GM18867 (cell line): Measurements from ENCODE around the gene SOX6.

ENCODE experiments used
- ATAC-seq: cut with Tn5 transposase; IDR thresholded peaks from one replicate; pipeline ENCODE4 v1.9.1; 2021; ENCODE audit warnings: mild to moderate bottlenecking, moderate library complexity; ENCODE audit not compliant: unreplicated experiment

The SOX6 gene

DNA sequence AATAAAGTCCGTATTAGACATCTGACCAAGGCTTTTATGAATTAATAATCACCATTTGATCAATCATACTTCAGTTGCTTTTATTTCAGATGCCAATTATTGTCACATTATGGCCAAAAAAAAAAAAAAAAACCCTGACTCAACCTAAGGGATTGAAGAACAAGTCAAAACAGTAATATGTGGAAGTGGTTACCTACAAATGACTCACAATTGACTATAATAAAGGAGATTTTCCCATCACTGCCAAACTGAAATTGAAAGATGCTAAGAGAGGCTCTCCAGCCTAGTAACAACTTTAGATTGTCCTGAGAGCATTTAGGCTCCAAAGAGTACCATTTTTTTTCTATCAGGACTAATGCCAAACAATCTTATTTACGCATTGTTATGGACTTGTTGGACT, 35.2 kb downstream of the SOX6 start:
- ATAC-seq: no peak

DNA sequence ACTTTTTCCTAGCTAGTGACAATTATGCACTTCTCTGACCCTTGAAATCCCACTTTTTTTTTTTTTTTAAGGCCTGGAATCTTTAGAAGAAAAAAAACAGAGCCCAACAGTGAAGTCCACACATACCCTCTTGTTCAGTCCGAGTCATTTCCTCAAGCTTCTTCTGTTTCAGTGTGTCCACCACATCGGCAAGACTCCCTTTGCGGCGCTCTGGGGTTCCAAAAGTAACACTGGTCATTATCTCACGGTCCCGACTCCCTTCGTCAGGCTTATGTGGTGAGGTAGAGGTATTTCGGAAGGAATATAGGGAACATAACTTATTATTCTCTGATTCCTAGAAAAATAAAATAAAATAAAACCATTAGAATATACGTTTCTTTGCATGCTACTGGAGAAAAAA, 38.0 kb downstream of the SOX6 start:
- no peak for ATAC-seq

DNA sequence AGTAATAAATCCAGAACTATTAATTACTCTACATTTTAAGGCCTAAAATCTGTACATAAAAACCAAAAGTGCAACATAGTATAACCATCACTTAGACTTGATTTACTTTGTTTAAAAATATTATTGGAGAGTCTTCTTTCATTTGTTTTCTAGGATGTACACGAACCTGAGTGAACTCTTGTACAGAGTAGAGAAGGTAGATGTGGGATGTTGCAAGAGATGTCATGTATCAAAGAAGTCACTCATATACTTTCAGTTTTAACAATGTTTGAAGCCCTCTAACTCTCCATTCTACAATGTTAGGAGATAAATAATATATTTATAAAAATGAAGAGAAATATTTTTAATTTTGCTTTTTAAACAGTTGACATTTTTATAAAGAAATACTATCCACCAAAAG, 38.6 kb downstream of the SOX6 start:
- no peak for ATAC-seq

DNA sequence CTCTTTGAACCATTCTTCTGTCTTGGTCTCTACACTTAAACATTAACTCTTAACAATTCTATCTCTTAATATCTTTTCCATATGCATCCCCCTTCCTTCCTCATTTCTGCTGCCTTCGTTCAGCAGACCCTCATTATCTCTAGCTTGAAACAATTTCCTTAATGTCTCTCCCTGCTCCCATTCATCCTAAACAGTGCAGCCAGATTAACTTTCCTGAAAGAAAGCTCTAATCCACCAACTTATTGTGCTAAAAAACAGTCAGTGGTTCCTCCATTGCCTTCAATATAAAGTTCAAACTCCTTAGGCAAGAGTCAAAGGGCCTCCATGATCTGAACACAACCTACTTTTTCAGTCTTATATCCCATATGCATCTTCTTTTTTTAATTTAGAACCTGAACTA, 42.5 kb downstream of the SOX6 start:
- no peak for ATAC-seq

DNA sequence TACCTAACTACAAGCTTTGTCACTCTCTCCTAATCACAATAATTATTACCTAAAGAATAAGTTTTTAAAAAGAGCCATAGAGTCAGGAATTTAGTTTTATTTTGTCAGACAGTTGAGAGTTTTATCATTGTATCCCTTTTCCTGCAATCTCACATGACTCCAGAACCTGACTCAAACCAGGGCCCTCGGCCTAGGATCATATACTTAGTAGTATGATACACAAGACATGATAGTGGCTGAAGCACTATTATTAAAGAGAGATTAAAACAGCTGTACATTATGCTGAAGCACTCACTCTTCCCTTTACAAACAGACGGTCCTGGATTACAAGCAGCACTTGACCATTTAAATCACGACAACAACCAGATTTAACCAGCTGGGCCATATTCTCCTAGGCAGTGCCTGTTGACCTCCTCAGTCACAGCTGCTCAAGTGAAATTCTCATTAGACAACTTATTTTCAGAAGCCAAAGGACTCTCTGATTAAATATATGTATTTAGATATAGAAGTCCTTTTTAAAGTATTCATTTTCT, 44.0 kb downstream of the SOX6 start:
- no peak for ATAC-seq

DNA sequence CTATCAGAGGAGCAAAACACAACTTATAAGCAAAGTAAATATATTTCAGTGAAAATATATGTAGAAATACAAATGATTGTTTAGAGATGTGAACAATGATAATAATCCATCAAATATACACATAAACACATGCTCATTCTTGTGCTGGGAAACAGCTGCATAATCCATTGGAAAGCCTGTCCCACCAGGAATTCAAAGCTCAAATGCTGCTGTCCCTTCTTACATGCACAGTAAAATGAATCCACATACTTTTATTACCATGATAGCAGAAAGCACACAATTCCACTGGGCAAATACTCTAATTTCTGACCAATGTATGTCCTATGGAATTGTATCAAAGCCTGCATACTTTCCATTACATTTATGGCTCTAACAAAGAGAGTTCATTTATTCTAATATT, 44.5 kb downstream of the SOX6 start:
- no peak for ATAC-seq

DNA sequence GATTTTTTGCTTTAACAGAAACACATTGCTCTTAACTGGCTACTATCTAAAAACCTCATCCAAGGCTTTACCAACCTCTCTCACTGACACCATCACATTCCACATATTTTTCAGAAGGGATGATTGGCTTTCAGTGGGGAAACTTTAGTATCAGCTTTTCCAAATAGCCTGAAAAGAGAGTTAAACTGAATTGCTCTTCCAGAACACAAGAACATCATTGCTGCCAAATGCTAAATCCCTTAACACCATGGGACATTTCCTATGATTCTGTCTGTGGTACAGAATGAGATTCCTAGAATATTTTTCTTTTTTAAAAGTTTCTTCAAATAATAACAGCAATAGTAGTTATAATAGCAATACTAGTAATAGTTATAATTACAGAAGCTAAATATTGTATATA, 45.4 kb downstream of the SOX6 start:
- ATAC-seq: no peak

DNA sequence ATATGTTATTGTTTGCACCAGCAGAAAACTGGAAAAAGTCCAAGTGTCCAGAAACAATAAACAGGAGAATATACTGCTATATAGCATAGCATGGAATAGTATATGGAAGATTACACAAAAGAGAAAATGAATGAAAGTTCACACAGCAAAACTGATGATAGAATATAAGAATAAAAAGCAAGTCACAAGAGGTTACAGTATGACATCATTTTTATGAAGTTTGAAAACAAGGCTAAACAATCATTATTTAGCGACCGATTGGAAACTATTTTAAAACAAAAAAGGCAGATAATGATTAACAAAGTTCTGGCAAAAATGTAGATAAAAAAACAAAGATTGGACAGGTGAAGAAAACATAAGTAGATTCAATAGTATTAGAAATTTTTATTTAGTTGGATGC, 47.1 kb downstream of the SOX6 start:
- no peak for ATAC-seq

DNA sequence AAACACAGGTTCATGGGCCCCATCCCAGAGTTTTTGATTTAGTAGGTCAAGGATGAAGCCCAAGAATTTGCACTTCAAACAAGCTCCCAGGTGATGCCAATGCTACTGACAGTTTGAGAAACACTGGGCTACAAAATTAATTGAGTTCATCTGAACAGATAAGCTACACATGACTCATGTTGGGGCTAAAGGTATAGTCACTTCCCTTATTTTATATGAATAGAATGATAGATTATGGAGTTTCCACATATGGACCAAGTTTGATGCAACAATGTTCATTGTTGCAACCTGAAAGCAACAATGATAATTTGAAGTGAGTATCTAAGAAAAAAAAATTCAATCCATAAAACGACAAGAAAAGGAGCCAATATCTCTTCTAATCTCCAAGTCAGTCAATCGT, 54.9 kb downstream of the SOX6 start:
- ATAC-seq: no peak

DNA sequence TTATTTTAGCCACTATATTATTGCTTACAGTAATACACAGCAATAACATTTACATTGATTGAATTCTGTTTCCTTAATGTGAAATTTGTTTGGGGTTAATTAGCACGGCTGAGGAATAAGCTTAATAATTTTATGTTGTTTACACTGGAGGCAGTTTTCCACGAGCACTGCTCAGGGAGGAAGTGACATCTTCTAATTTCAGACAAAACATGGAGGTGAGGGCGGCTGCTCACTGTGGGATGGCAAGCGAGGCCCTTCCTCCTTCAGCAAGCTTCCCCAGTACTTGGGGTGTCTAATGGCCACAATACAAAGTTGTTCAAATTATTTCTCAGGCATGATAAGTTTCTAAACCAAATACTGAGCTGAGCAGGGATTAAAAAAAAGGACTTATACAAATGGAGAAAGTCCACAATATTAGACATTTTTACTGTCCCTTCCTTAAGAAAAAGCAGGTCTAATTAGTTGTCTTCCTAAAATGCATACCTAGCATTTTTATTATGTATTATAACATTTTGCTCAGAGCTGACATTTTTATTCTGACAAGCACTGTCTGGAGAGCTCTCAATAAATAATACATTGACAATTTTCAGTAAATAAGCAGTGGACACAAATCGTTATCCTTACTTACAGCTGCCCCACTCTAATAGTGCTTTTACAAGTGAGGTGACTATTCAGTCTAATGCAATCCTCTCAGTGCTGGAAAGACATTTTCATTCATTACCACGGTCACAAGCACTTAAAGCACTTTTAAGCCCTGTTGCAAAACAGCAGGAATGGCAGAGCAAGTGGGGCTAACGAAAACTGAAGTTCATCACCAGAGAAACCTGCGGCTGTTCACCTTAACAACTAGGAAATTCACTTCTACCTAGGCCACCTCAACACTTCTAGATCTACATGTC, 56.2 kb downstream of the SOX6 start:
- ATAC-seq: no peak

DNA sequence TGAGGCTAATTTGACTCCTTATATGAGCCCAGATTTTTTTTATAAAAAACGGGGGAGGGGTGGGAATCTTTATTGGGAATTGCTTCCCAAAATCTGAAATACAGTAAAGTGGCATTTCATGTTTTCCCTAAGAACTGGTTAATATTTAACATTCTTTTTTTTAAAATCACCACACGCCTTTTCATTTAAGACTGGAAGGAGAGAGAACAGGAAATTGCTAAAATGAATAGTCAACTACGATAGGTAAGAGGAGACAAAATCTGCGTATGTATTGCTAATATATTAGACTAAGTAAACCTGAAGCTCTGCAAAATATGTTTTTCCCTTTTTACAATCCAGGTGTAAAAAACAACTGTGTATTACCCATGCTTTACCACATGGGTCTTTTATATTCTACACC, 57.0 kb downstream of the SOX6 start:
- no peak for ATAC-seq

DNA sequence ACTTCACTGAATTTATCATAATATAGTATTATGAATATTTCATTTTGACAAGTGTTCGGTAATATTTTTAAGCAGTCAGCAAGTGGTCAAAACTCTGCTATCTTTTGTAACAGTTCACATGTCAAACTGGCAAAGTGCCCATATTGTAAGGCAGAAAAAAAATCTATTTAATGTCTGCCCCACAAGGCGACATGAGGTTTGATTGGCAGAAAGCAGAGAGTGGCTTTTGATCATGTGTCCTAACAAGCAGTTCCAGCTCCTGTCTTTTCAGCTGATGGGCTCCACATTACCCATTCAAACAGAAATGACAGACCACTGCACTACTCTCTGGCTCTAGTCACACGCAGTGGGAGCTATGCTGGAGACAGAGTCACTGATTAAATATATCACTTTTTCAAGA, 59.0 kb downstream of the SOX6 start:
- ATAC-seq: no peak

DNA sequence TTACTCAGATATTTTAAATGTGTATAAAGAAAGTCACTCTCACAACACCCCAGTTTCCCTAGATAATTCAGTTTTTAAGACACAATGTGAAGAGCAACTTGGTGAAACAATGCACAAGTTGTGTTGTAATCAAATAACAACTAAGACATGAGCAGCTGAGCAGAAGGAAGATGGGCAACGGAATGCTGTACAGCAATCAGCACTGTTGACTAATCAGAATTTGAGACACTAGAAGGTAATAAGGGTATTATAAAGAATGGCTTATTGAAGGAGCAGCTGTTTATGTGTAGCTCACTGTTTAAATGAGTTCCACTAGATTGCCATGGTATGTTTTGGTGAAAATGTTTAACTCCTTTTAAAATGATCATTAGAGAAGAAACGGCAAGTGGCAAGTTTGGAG, 60.1 kb downstream of the SOX6 start:
- no peak for ATAC-seq

DNA sequence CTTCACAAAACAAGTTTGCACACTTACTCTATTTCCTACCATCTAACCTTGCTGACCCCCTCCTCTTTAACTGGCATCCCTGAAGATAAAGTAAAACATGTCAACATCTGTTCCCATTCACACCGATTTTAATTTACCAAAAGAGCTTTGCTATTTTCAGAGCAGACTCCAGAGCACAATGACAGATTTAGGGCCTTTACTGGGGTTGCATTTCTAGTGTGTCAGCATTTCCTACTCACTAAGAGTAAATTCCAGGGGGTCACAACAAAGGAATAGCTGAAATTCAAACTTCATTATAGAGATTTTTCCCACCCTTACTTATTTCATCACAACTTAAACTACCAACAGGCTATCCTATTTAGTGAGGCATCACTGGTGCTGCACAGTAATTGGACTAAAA, 60.8 kb downstream of the SOX6 start:
- ATAC-seq: no peak

DNA sequence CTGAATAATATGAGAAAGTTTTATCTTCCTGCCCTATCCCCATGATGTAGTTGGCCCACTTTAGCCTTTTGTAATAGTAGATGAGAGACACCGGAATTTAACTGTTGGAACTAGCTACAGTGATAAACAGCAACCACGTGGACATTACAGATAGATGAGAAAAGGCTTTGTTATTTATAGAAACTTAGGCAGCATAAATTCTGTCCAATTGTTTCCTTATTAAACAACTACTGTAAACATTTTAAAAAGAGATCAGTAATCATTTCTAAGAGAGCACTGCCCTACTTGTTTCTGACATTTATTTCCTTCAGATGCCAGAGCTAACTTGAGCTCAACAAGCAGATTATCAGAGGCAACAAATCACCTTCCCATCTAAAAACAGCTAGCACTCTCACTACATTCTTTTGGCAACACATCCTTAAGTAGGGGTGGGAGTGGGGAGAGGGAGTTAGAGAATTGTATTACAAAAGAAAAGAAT, 63.1 kb downstream of the SOX6 start:
- ATAC-seq: no peak

DNA sequence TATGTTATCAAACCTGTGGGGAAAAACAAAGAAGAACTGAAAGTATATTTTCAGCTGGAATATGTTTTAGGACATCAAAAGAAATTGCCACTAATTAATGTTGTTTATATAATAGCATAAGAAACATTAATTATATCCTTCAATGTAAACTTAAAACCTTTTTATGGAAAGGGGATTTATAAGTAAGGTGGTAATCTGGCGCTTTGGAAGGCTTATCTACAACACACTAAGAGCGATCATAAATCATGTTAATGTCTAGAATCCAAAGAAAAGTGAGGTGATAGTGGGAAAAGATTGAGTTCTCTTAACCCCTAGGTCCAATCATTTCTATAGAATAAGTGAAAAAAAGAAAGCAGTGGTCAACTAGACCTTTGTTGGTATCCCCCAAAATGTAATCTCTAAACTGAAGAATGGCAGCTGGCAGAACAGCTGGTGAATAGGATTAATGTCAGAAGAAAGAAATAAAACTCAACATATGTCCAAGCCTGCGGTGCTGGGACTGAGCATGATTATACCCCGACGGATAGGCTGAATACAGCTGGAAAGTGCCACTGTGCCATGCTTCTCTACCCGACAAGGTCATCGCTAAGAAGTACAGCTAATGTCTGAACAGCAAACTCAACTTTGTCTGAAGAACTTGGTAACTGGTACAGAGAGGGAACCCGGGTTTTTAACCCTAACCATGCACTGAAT, 64.0 kb downstream of the SOX6 start:
- ATAC-seq: no peak

DNA sequence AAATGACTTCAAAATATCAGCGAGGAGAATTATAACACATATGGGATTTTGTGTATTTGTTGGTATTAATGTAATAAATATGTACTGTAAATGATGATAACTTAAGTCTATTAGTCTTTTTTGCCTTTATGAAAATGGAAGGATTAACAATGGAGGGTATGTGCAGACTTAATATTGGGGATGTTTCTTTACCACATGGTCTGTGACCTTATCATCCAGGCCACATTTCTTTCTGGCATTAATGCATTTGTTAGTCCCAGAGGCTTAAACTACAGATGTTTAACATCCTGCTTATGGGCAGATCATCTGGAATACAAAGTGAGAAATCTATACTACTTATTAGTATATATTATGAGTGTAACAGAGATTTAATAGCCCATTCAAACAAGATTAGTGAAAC, 64.6 kb downstream of the SOX6 start:
- ATAC-seq: no peak

DNA sequence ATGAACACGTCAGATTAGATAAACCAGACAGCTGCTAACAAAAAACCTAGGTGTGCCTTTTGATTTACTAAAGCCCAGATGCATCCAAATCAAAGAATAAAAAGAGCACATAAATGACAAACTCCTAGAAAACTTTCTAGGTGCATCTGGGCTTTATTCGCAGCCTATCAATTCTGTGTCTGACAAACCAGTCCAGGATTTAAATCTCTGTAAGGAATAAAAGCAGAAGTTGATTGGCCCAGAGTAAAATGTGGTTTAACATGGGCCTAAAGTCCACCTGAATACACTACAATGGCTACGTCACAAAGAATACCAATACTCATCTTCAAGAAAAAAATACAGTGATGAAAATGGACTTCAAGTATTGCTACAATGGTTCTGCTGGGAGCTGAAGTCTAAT, 66.8 kb downstream of the SOX6 start:
- ATAC-seq: no peak

DNA sequence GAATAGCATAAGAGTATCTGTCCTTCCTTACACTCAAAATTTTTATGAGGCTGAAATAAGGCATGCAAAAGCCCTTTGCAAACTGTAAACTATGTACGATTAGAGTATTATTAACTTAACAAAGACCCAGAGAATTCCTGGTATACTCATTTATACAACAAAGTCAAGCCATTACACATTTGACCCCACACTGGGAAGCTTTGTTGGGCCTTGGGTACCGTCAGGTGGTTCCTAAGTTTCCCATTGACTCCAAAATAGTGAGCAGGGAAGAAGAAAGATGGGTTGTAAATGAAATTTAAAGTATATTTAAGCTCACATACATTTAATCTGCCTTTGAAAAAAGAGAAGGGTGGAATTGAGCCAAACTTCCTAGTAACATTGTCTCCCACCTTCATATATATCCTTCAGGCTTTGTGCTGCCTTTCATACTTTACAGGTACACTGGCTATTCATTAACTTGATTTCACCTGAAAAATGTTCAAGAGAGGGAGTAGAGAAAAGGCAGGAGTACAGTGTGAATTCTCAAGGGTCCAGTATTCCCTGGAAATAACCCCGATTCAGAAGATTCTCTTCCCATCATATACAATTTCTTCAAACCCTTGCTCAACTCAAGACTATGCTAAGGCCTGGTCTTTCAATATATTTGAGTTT, 68.6 kb downstream of the SOX6 start:
- ATAC-seq: no peak

DNA sequence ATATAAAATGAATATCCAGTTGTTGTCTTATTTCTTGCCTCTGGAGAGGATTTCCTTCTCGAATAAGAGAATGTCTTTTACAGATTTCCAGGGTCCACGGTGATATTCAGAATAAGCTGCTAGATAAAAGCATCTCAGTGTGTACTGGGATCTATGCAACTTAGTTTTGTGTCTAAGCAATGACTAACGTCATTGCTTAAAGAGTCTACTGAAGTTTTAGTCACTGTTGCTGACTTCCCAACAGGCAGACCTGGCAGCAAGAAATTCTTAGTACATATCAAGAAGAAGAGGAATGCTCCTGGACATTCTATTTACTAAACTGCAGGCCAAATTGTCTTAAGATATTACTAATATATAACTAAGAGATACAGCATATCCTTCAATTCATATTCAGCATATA, 70.3 kb downstream of the SOX6 start:
- ATAC-seq: no peak

DNA sequence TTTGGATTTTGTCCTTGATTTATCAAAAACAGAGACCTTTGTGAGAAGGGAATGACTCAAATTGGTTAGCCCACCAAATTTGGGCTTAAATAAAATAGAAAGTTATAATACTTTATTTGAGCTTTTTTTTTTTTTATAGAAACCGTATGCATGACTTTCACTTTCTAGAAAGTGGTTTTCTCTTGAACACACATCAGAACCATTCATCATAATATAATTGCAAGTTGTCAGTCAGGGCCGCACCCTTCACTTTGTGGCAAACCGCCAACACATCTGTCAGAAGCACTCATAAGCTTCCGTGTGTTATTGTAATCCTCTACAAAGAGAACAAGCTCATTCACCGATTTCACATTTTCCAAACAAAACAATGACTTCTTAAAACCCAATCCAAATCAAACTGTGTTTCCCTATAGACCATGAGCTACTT, 76.1 kb downstream of the SOX6 start:
- ATAC-seq: no peak

DNA sequence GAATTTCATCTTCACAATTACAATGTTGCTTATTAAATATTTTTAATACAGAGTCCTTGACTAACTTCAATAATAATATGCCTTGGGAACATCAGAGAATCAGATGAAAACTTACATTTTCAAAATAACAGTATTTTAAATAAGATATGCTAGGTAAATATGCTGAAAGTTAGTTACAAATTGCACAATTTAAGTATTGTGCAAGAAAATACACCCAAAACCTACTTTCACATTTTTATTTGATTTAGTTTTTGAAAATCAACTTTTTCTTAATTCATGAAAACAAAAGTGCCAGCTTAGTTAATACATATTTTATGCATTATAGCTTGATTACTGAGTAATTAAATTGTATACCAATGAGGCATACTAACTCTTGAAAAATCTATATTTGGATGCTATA, 76.8 kb downstream of the SOX6 start:
- ATAC-seq: no peak
